WTC11 (cell line): ENCODE results near the gene FOXA3.

Experiments
- ATF1 ChIP-seq: sonication (generic); formaldehyde crosslinking; IDR thresholded peaks from 2 replicates; pipeline ENCODE4 v1.8.1; 2023; ENCODE audit warnings: mild to moderate bottlenecking, moderate library complexity, missing genetic modification reagents
- ATF6 ChIP-seq: sonication (generic); formaldehyde crosslinking; IDR thresholded peaks from 2 replicates; pipeline ENCODE4 v1.8.1; 2023; ENCODE audit warnings: mild to moderate bottlenecking, missing genetic modification reagents
- CTCF ChIP-seq: fragments of 200-600 bp; IDR thresholded peaks from 2 replicates; pipeline ENCODE4 v1.8.0; 2022; ENCODE audit warnings: antibody characterized with exemption
- ERG ChIP-seq: fragments of 250-450 bp; sonication (Bioruptor Pico); IDR thresholded peaks from 2 replicates; pipeline ENCODE4 v1.8.0; 2021; ENCODE audit warnings: mild to moderate bottlenecking
- NFYB ChIP-seq: sonication (generic); formaldehyde crosslinking; conservative IDR thresholded peaks from 2 replicates; pipeline ENCODE4 v1.8.0; 2022; ENCODE audit warnings: low read depth, missing genetic modification reagents
- TEAD1 ChIP-seq: sonication (generic); formaldehyde crosslinking; IDR thresholded peaks from 2 replicates; pipeline ENCODE4 v1.8.0; 2022; ENCODE audit warnings: mild to moderate bottlenecking, missing genetic modification reagents
- ZNF219 ChIP-seq: sonication (generic); formaldehyde crosslinking; IDR thresholded peaks from 2 replicates; pipeline ENCODE4 v1.8.0; 2023; ENCODE audit warnings: missing genetic modification reagents, mild to moderate bottlenecking, borderline replicate concordance

GRCh38 chr19:45842198-45842597 lies 21.9 kb upstream of the FOXA3 start:
- no peak for TF ChIP-seq CTCF
- no peak for TF ChIP-seq TEAD1 (CRISPR knock-in tag)
- TF ChIP-seq ERG (CRISPR knock-in tag) = no peak
- no peak for TF ChIP-seq ATF1 (CRISPR knock-in tag)
- no peak for TF ChIP-seq ATF6
- no peak for TF ChIP-seq ZNF219 (CRISPR knock-in tag)
- no peak for TF ChIP-seq NFYB (CRISPR knock-in tag)
